OCI-LY3 (cell line): ENCODE measurements around the gene RHCG.

Experiments
- CTCF ChIP-seq: fragments of 200-600, 300-600 bp; sonication (generic); IDR thresholded peaks from 2 replicates; pipeline ENCODE4 v1.5.1; 2014; ENCODE audit warnings: antibody characterized with exemption, low read length, low read depth
- EZH2phosphoT487 ChIP-seq: fragments of 200-600 bp; shearing (Covaris generic); IDR thresholded peaks from 2 replicates; pipeline ENCODE4 v1.6.1; 2018; ENCODE audit warnings: antibody characterized with exemption, mixed run types, low read depth

- TF ChIP-seq CTCF (peak; percentile 29), EZH2phosphoT487 (no peak)
These were observed 52.8 kb downstream of the RHCG start for GRCh38 chr15:89443581-89443980.
